GM23248 (cell line): ENCODE measurements around the gene POU2AF3.

Experiments
- EZH2 ChIP-seq: fragments of 200-600 bp; sonication (generic); IDR thresholded peaks from 2 replicates; pipeline ENCODE4 v1.6.1; 2018; ENCODE audit warnings: antibody characterized with exemption, mild to moderate bottlenecking; ENCODE audit not compliant: insufficient read depth, poor library complexity, severe bottlenecking
- EZH2phosphoT487 ChIP-seq: fragments of 200-600 bp; sonication (generic); IDR thresholded peaks from 2 replicates; pipeline ENCODE4 v1.6.1; 2018; ENCODE audit warnings: antibody characterized with exemption, moderate library complexity, mild to moderate bottlenecking, low read depth; ENCODE audit not compliant: insufficient read depth

GRCh38 chr11:111357150-111358037 is 59.0 kb downstream of the POU2AF3 start:
- TF ChIP-seq EZH2, result no peak
- no peak for TF ChIP-seq EZH2phosphoT487
